MCF 10A (cell line): ENCODE results near the gene CNN3. TPM values are rescaled to one million over a fixed set of nuclear protein-coding genes. Genes with fewer than 3 reads are reported as not detected.

Experiments used
- BruUV-seq: library from RNA; stranded (reverse); fragments of 400-500 nt; replicated peaks from 2 replicates; lab custom pipeline; 2021; lab: Mats Ljungman, UMichigan
- CTCF ChIA-PET: fragments of 300-600 bp; sonication (Branson Sonifier 250); formaldehyde crosslinking; extraction: SDS; loops from one replicate; lab custom pipeline; 2021; ENCODE audit warnings: antibody characterized with exemption, inconsistent platforms; lab: Yijun Ruan, JAX
- POLR2A ChIA-PET: fragments of 300-600, 350-650 bp; sonication (Branson Sonifier 250); formaldehyde crosslinking; extraction: SDS; loops from one replicate; lab custom pipeline; 2020; ENCODE audit warnings: antibody characterized with exemption, inconsistent platforms; lab: Yijun Ruan, JAX
- DNase-seq: peaks from one replicate; pipeline ENCODE4 v3.0.0-alpha.2; 2018; ENCODE audit not compliant: unreplicated experiment
- H3K27ac Mint-ChIP-seq: one replicate; pipeline ENCODE4 v1.8.0; 2022; ENCODE audit warnings: mild to moderate bottlenecking, low read depth, mixed read lengths; ENCODE audit not compliant: unreplicated experiment
- H3K27me3 Mint-ChIP-seq: one replicate; pipeline ENCODE4 v1.8.0; 2022; ENCODE audit warnings: mixed read lengths; ENCODE audit not compliant: insufficient read depth, unreplicated experiment
- H3K36me3 Mint-ChIP-seq: one replicate; pipeline ENCODE4 v1.8.0; 2022; ENCODE audit warnings: mild to moderate bottlenecking, moderate library complexity, mixed read lengths; ENCODE audit not compliant: insufficient read depth, unreplicated experiment
- H3K4me1 Mint-ChIP-seq: one replicate; pipeline ENCODE4 v1.8.0; 2022; ENCODE audit warnings: mixed read lengths; ENCODE audit not compliant: insufficient read depth, unreplicated experiment
- H3K4me3 Mint-ChIP-seq: one replicate; pipeline ENCODE4 v1.8.0; 2022; ENCODE audit warnings: mild to moderate bottlenecking, moderate library complexity, mixed read lengths; ENCODE audit not compliant: unreplicated experiment
- H3K9me3 Mint-ChIP-seq: one replicate; pipeline ENCODE4 v1.8.0; 2022; ENCODE audit warnings: mixed read lengths; ENCODE audit not compliant: unreplicated experiment
- CTCF ChIP-seq: fragments of 200-600 bp; IDR thresholded peaks from one replicate; pipeline ENCODE4 v1.8.0; 2022; ENCODE audit warnings: antibody characterized with exemption, mild to moderate bottlenecking; ENCODE audit not compliant: unreplicated experiment
- intact Hi-C: fragments of 100-400 bp; cut with micrococcal nuclease; formaldehyde crosslinking; loops from 2 replicates; pipeline ENCODE4 v1.14.1; 2022
- total RNA-seq: library from RNA; stranded (reverse); gene quantifications from 2 replicates; pipeline ENCODE4 v1.2.3, GENCODE V29; 2022

Gene CNN3
- total RNA-seq, 1 experiment from 2014 or later: 48.2 TPM

DNA sequence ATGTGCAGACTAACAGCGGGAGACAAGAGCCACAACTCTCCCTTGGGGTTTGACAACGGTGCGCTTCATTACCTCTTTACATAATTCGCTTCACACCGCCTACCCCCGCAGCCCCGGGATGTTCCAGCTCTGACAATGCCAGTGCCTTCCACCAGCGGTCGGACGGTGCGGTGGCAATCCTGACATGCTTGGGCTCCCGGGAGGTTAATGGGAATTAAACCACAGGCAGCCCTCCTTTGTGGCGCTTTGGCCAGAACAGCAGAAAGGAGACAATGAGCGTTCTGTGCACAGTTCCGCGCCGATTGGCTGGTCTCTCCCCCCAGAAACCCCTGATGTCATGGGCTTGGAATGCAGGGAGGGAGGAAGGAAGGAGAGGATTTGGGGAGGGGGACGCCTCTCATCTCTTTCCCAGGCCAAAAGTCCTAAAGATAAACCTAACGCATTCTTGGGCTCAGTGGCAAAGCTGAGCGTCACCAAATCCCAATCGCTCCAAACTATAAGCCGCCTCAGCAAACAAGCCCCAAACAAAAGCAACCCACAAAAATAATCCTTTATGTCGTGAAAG lies 1.3 kb downstream of the CNN3 start:
- Mint-ChIP-seq H3K4me1 (peaks cover 22% of the 10 kb centered on the region), H3K27ac (peak overlapping the region; percentile 69), H3K27me3 (no peaks in the 10 kb centered on the region), H3K36me3 (no peaks in the 10 kb centered on the region), H3K9me3 (no peaks in the 10 kb centered on the region), H3K4me3 (peak overlapping the region; percentile 97)
- TF ChIP-seq CTCF: no peak
- ChIA-PET CTCF (interaction anchor here (0.7 to 3.1 kb wide), 2 partner anchors 71 to 1406 kb away, joined by 3 to 14 read pairs; no protein-coding TSS in a partner anchor), POLR2A (interaction anchor here (0.6 to 2.1 kb wide), 4 partner anchors 13 to 72 kb away, joined by 3 to 11 read pairs (median 4); no protein-coding TSS in a partner anchor)
- BruUV-seq: no TSS peak
- peak; percentile 59 for DNase-seq
- intact Hi-C loops: loop anchor here (1.0 to 10.0 kb wide), 4 partner anchors 49 to 116 kb away; no protein-coding TSS in a partner anchor

GRCh38 chr1:94925004-94925403 lies 1.9 kb downstream of the CNN3 start:
- no TSS peak for BruUV-seq
- POLR2A ChIA-PET: interaction anchor here (0.7 to 2.1 kb wide), 6 partner anchors 14 to 82 kb away, joined by 3 to 11 read pairs (median 4); no protein-coding TSS in a partner anchor
- Mint-ChIP-seq H3K36me3 (no peaks in the 10 kb centered on the region), H3K27ac (peak overlapping the region; percentile 69), H3K4me1 (peaks cover 24% of the 10 kb centered on the region), H3K9me3 (no peaks in the 10 kb centered on the region), H3K27me3 (no peaks in the 10 kb centered on the region), H3K4me3 (peak overlapping the region; percentile 97)
- intact Hi-C loops: loop anchor here (10.0 kb wide), 1 partner anchor 50 kb away; no protein-coding TSS in a partner anchor
- peak; percentile 31 for DNase-seq
- no peak for TF ChIP-seq CTCF
- CTCF ChIA-PET: interaction anchor here (1.4 to 3.1 kb wide), 3 partner anchors 70 to 119 kb away, joined by 3 to 14 read pairs (median 5); no protein-coding TSS in a partner anchor

- ChIA-PET CTCF (interaction anchor here (1.0 to 1.5 kb wide), 3 partner anchors 68 to 120 kb away, joined by 4 to 5 read pairs (median 4); no protein-coding TSS in a partner anchor), POLR2A (interaction anchor here (1.6 kb wide), 1 partner anchor 14 kb away, joined by 3 read pairs; no protein-coding TSS in a partner anchor)
- TF ChIP-seq CTCF: no peak
- intact Hi-C loops: loop anchor here (10.0 kb wide), 1 partner anchor 52 kb away; no protein-coding TSS in a partner anchor
- no TSS peak for BruUV-seq
- H3K9me3 Mint-ChIP-seq: no peaks in the 10 kb centered on the region
- H3K27me3 Mint-ChIP-seq: no peaks in the 10 kb centered on the region
- H3K27ac Mint-ChIP-seq: peak overlapping the region; percentile 60
- H3K4me1 Mint-ChIP-seq: peaks cover 30% of the 10 kb centered on the region
- peak; percentile 16 for DNase-seq
- H3K4me3 Mint-ChIP-seq: peak overlapping the region; percentile 59
- no peaks in the 10 kb centered on the region for H3K36me3 Mint-ChIP-seq
Measured at GRCh38 chr1:94922761-94923331, 4.1 kb downstream of the CNN3 start.

DNA sequence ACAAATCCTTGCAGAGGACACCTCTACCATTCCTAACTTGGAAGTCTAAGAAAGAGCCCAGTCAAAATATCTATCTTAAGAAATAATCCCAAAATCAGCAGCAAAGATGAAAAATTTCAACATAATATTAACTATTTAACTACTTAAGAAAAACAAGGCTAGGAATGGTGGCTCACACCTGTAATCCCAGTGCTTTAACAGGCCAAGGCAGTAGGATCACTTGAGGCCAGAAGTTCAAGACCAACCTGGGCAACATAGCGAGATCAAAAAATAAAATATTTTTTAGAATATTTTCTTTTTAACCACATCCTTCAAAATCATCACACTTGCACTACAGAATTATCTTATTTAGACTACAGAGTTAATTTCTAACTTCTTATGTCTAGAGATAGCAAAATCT lies 4.9 kb downstream of the CNN3 start:
- intact Hi-C loops: loop anchor here (10.0 kb wide), 1 partner anchor 53 kb away; no protein-coding TSS in a partner anchor
- Mint-ChIP-seq H3K27me3 (no peaks in the 10 kb centered on the region), H3K4me1 (peaks cover 30% of the 10 kb centered on the region), H3K4me3 (no peak overlapping the region), H3K9me3 (no peaks in the 10 kb centered on the region), H3K27ac (peak overlapping the region; percentile 27), H3K36me3 (no peaks in the 10 kb centered on the region)
- no TSS peak for BruUV-seq
- POLR2A ChIA-PET: interaction anchor here (1.6 kb wide), 1 partner anchor 15 kb away, joined by 3 read pairs; no protein-coding TSS in a partner anchor
- CTCF ChIA-PET: interaction anchor here (1.0 to 1.5 kb wide), 3 partner anchors 67 to 121 kb away, joined by 4 to 5 read pairs (median 4); no protein-coding TSS in a partner anchor
- TF ChIP-seq CTCF: no peak
- no peak for DNase-seq
